HUES6 (cell line): Measurements from ENCODE around the gene RBM10.

Source experiments
- H3K27ac ChIP-seq: 2 replicates; pipeline ENCODE4 v1.7.0; 2013; ENCODE audit warnings: low read depth, mild to moderate bottlenecking, low read length, inconsistent platforms
- H3K27me3 ChIP-seq: 2 replicates; pipeline ENCODE4 v1.6.1; 2013; ENCODE audit warnings: low read length; ENCODE audit not compliant: control insufficient read depth, insufficient read depth
- H3K36me3 ChIP-seq: 2 replicates; pipeline ENCODE4 v1.6.1; 2013; ENCODE audit warnings: low read length; ENCODE audit not compliant: control insufficient read depth, insufficient read depth
- H3K4me1 ChIP-seq: 2 replicates; pipeline ENCODE4 v1.6.1; 2013; ENCODE audit warnings: low read length; ENCODE audit not compliant: control insufficient read depth, insufficient read depth
- H3K4me3 ChIP-seq: 2 replicates; pipeline ENCODE4 v1.5.1; 2013; ENCODE audit warnings: low read depth, low read length
- H3K9ac ChIP-seq: one replicate; pipeline ENCODE4 v1.6.1; 2013; ENCODE audit warnings: mild to moderate bottlenecking, low read length
- H3K9me3 ChIP-seq: 2 replicates; pipeline ENCODE4 v1.6.1; 2013; ENCODE audit warnings: low read depth, low read length; ENCODE audit not compliant: control insufficient read depth, insufficient read depth

Gene RBM10

GRCh38 chrX:47190445-47191269 is 45.6 kb downstream of the RBM10 start:
- no peaks in the 10 kb centered on the region for H3K27me3 ChIP-seq
- peak overlapping the region; percentile 56 for H3K9ac ChIP-seq
- H3K9me3 ChIP-seq: no peaks in the 10 kb centered on the region
- no peak overlapping the region; the same call in 1 of the 2 replicates for H3K27ac ChIP-seq
- H3K36me3 ChIP-seq: peaks cover 23% of the 10 kb centered on the region
- peak overlapping the region; percentile 73 for H3K4me3 ChIP-seq
- H3K4me1 ChIP-seq: peaks cover 23% of the 10 kb centered on the region

DNA sequence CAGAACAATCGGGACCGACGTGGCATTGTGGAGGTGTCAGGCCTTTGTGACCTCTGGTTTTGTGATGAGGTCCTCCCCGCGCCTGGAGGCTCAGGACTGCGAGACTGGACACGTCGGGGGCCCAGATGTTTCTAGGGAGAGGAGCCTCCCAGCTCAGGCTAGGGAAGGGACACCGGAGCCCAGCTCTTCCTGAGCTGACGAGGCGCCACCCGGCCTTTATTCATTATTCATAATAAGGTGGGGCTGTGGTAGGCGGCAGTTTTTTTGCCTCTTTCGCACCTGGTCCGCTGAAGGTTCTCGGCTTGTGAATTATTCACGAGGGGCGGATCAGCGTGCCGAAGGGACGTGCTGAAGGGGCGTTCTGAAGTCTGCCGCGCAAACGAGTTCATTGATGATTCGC is 46.3 kb downstream of the RBM10 start:
- no peaks in the 10 kb centered on the region for H3K27me3 ChIP-seq
- peaks cover 29% of the 10 kb centered on the region for H3K4me1 ChIP-seq
- peaks cover 23% of the 10 kb centered on the region for H3K36me3 ChIP-seq
- H3K4me3 ChIP-seq: peak overlapping the region; percentile 73
- no peak overlapping the region; the same call in 1 of the 2 replicates for H3K27ac ChIP-seq
- H3K9ac ChIP-seq: peak overlapping the region; percentile 56
- no peaks in the 10 kb centered on the region for H3K9me3 ChIP-seq

DNA sequence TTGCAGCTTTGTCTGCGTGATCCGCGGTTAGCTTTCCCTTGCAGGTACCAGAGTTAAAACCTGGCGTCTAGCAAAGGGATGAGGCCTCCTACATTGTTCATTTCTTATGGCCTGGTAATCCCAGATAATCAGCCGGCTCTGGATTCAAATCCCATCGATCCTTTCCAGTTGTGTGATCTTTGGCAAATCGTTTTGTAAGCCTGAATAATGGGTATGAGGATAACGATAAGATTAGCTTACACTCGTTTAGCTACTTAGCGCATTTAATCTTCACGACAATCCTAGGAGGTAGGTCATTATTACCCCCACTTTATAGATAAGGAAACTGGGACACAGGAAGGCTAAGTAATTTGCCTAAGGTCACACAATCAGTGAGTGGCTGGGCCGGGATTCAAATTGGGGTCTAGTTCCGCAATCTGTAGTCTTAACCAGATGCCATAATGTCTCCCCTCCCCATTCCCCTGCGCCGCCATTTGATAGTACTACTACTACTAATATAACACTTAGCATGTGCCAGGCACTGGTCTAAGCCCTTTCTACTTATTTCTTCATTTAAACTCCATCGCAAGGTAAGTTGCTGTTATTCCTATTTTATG is 46.9 kb downstream of the RBM10 start:
- Histone ChIP-seq H3K4me1 (peaks cover 35% of the 10 kb centered on the region), H3K4me3 (peak overlapping the region; percentile 73), H3K27me3 (no peaks in the 10 kb centered on the region), H3K27ac (no peak overlapping the region), H3K9me3 (no peaks in the 10 kb centered on the region), H3K36me3 (peaks cover 23% of the 10 kb centered on the region), H3K9ac (peak overlapping the region; percentile 56)

GRCh38 chrX:47193475-47194193 is 48.6 kb downstream of the RBM10 start, which contains the start of gene UBA1:
TSS of gene UBA1 (plus strand) at chrX:47193829. CDS start at chrX:47198803, 4,974 bp downstream.
- H3K27ac ChIP-seq: peak within 1 kb of the TSS; percentile 93
- peaks cover 52% of the 10 kb centered on the region for H3K4me1 ChIP-seq
- no peaks in the 10 kb centered on the region for H3K27me3 ChIP-seq
- peak within 1 kb of the TSS; percentile 98 for H3K9ac ChIP-seq
- no peaks in the 10 kb centered on the region for H3K9me3 ChIP-seq
- peaks cover 36% of the 10 kb centered on the region for H3K36me3 ChIP-seq
- H3K4me3 ChIP-seq: peak within 1 kb of the TSS; percentile 86

GRCh38 chrX:47194194-47194787 is 49.3 kb downstream of the RBM10 start:
- Histone ChIP-seq H3K4me1 (peaks cover 57% of the 10 kb centered on the region), H3K4me3 (peak overlapping the region; percentile 86), H3K9ac (peak overlapping the region; percentile 98), H3K27me3 (no peaks in the 10 kb centered on the region), H3K27ac (peak overlapping the region; percentile 93), H3K9me3 (no peaks in the 10 kb centered on the region), H3K36me3 (peaks cover 43% of the 10 kb centered on the region)

- H3K27ac ChIP-seq: no peak overlapping the region
- H3K4me3 ChIP-seq: peak overlapping the region; percentile 40; the same call in 1 of the 2 replicates
- H3K9me3 ChIP-seq: no peaks in the 10 kb centered on the region
- peak overlapping the region; percentile 21 for H3K9ac ChIP-seq
- peaks cover 59% of the 10 kb centered on the region for H3K36me3 ChIP-seq
- H3K4me1 ChIP-seq: peaks cover 53% of the 10 kb centered on the region
- no peaks in the 10 kb centered on the region for H3K27me3 ChIP-seq
These were observed 51.1 kb downstream of the RBM10 start for GRCh38 chrX:47196098-47196497.

DNA sequence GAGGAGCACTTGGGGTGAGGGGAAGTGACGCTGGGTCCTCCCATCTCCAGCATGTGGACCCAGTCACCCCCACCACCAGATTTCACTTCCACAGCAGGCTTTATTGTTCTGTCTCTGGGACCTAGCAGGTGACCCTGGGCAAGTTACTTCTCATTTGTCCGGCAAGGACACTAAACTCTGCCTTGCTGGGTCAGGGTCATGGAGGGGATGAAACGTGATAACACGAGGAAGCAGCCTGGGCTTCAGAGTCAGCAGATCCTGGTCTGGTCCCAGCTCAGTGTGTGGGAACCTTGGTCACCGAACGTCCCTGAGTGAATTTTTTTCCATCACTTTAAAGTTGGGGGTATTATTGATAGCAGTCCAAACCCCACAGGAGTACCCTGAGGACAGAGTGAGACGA is 52.5 kb downstream of the RBM10 start:
- Histone ChIP-seq H3K36me3 (peaks cover 73% of the 10 kb centered on the region), H3K4me3 (peak overlapping the region; percentile 40), H3K4me1 (peaks cover 48% of the 10 kb centered on the region), H3K27me3 (no peaks in the 10 kb centered on the region), H3K9me3 (no peaks in the 10 kb centered on the region), H3K9ac (peak overlapping the region; percentile 75), H3K27ac (peak overlapping the region; percentile 60; the same call in 1 of the 2 replicates)

DNA sequence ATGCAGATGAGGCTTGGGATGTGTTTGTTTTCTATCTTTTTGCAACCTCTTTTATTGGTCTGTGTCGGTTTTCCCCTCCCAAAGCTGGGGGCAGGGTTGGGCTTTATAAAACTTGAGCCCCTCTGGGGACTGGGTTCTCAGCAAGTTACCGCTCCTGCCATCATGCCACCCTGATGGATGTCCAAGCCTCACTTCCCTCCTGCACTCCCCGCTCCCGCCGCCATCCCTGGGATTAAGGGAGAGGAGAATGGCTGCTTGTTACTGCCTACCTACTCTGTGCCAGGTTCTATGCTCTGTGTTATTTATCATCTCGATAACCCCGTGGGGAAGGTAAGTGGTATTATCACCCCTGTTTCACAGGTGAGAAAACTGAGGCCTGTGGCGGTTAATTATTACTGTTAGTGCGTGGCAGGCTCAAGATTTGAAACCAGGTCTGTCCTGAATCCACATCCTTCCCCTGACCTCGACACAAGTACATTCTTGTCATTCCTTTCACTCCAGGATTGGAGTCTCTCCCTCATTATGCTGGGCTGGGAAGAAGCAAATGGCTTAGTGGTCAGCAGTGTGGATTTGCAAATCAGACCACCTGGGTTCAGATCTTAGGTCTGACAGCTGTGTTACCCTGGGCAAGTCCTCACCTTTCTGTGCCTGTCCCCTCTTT is 53.1 kb downstream of the RBM10 start:
- Histone ChIP-seq H3K27me3 (no peaks in the 10 kb centered on the region), H3K9ac (peak overlapping the region; percentile 75), H3K9me3 (no peaks in the 10 kb centered on the region), H3K4me1 (peaks cover 43% of the 10 kb centered on the region), H3K27ac (peak overlapping the region; percentile 60), H3K4me3 (peak overlapping the region; percentile 40; the same call in 1 of the 2 replicates), H3K36me3 (peaks cover 80% of the 10 kb centered on the region)

GRCh38 chrX:47198687-47199080 is 53.7 kb downstream of the RBM10 start:
- Histone ChIP-seq H3K27ac (peak overlapping the region; percentile 57), H3K4me1 (peaks cover 43% of the 10 kb centered on the region), H3K9me3 (no peaks in the 10 kb centered on the region), H3K4me3 (peak overlapping the region; percentile 40; the same call in 1 of the 2 replicates), H3K36me3 (peaks cover 85% of the 10 kb centered on the region), H3K9ac (peak overlapping the region; percentile 75), H3K27me3 (no peaks in the 10 kb centered on the region)

GRCh38 chrX:47199286-47199685 is 54.3 kb downstream of the RBM10 start:
- H3K4me3 ChIP-seq: no peak overlapping the region
- no peak overlapping the region for H3K9ac ChIP-seq
- H3K4me1 ChIP-seq: peaks cover 43% of the 10 kb centered on the region
- H3K27me3 ChIP-seq: no peaks in the 10 kb centered on the region
- H3K36me3 ChIP-seq: peaks cover 91% of the 10 kb centered on the region
- peak overlapping the region; percentile 57; the same call in 1 of the 2 replicates for H3K27ac ChIP-seq
- H3K9me3 ChIP-seq: no peaks in the 10 kb centered on the region
